ENCODE results near the gene DDHD1. TPM values are rescaled to one million over a fixed set of nuclear protein-coding genes. Genes with fewer than 3 reads are reported as not detected.

Gene DDHD1
- total RNA-seq: 23.8 and 27.3 TPM in 2 replicates

DNA sequence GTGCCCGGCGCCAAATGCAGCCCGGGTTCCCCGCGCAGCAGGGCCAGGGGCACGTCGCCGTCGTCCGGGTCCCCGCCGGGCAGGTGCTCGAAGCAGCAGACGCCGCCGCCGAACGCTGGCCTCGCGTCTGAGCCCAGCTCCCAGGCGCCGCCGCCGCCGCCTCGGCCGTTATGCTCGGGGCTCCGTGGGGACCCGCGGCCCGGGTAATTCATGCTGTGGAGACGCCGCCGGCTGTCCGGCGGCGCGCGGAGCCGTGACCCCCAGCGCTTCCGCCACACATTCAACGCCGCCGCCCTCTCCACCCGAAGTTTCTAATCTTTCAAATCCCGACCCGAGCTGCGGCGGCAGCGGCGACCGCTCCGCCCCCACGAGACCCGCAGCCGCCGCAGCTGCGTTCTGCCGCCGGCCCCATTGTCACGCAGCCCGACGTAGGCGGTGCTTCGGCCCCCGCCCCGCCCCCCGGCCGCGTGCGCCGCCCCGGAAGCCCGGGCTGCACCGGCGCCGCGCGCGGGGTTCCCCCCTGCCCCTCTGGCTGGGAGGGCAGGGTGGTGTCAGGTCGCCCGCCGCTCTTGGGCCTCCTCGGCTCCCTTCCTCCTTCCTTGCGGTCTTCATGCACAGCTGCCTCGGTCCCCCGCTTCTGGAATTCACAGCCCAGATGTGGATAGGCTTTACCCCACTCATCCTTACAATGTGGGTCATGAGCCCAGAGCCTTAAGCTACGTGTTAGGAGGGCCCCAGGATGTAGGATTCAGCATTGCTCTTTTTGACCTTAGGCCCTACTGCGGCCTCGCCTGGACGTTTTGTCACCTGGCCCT, at the start of gene DDHD1:
TSS of gene DDHD1 (minus strand) at position 437 of the 815 bp plus-strand sequence. CDS start at position 212, 225 bp downstream.

Other genes with a start within 250 kb of the DDHD1 start
- 94.3 and 100 TPM in 2 replicates for gene FERMT2, start 202.3 kb downstream of the DDHD1 start, total RNA-seq

Measured in smooth muscle cell of trachea (primary cell).